HG03045 (cell line): ENCODE measurements around the gene SOHLH1.

Experiments
- ATAC-seq: cut with Tn5 transposase; IDR thresholded peaks from one replicate; pipeline ENCODE4 v1.9.1; 2021; ENCODE audit warnings: mild to moderate bottlenecking, moderate library complexity; ENCODE audit not compliant: unreplicated experiment

The SOHLH1 gene, protein sequence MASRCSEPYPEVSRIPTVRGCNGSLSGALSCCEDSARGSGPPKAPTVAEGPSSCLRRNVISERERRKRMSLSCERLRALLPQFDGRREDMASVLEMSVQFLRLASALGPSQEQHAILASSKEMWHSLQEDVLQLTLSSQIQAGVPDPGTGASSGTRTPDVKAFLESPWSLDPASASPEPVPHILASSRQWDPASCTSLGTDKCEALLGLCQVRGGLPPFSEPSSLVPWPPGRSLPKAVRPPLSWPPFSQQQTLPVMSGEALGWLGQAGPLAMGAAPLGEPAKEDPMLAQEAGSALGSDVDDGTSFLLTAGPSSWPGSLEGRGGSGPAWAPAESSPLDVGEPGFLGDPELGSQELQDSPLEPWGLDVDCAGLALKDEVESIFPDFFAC

GRCh38 chr9:135699440-135699839, at the start of gene SOHLH1:
TSS of gene SOHLH1 (minus strand) at chr9:135699481. CDS start at chr9:135699467, 14 bp downstream.
- no peak for ATAC-seq

- ATAC-seq: no peak
Observed at GRCh38 chr9:135748676-135749075, 49.4 kb upstream of the SOHLH1 start.

DNA sequence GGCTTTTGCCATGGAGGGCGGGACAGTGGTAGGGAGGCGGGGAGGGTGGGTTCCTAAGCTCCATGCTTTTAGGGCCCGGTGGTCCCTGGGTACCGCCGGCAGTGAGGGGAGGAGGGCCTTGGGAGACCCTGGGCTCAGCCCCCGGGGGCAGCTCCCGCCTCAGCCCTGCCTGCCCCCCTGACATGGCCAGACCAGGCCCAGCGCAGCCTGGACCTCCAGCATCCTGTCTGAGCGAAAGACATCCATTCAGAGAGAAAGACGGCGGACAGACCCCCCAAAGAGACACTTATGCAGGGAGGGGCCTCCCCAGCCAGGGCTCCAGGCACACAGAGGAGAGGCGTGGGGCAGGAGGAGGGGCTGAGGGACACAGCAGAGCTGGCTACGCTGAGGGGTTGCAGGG, 48.0 kb upstream of the SOHLH1 start:
- ATAC-seq: no peak

DNA sequence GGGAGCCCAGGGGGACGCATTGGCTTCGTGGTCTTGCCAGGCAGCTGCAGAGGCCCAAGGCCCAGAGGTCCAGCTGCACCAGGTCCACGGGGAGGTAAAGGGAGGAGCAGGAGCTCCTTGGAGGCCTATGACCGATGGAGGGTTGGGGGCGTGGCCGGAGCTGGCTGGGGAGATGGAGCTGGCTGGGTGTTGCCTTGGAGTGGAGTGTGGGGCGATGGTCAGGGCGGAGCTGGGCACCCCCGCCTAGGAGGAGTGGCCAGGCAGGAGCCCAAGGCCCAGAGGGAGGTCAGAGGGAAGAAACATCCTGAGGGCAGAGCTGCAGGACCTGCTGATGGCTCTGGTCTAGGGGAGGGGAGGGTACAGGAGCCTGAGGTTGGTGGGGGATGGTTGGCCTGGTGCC, 47.3 kb upstream of the SOHLH1 start:
- no peak for ATAC-seq

DNA sequence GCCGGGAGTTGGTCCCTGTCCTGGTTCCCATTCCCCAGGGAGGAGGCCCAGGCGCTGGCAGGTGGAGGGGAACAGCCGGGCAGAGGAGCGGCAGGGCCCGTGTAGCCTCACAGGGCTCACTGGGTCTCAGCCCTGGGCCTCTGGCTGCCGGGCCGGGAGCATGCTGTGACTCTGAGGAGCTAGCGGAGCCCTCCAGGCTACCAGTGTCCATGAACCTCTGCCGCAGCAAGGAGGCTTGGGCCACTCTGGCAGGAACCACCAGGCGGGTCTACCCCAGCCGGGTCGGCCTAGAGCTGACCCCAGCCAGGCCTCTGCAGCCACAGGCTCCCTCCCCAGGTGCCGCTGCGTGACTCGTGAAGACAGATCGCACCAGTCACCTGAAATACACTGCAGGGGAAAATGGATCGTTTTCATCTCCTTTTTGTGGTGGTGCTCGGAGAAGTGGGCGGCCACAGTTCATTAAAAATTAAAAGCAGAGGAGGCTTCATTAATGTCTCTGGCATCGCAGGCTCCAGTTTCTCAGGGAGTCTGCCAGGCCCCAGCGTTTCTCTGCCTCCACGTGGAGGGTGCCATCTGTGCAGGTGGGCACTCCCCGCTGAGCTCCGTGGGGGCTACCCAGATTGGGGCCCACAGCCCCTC, 46.5 kb upstream of the SOHLH1 start:
- no peak for ATAC-seq

DNA sequence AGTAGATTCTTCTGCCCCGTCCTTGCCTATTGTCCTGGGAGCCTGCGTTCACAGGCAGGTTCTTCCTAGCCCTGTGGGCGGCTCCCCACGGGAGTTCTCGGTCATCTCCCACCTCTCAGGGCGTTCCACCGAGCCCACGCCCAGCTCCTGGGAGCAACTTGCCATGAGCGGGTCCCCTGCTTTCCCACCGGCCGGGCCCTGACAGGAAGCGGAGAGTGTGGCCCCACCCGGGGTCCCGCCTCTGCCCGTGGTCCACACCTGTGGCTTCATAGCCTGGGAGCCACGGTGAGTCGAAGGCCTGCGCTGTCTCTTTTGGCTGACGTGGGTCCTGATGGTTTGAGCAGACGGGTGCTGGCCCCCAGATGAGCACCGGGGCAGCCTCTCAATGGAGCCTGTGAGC, 45.9 kb upstream of the SOHLH1 start:
- ATAC-seq: no peak

- no peak for ATAC-seq
Observed at GRCh38 chr9:135744333-135745070, 45.2 kb upstream of the SOHLH1 start.

GRCh38 chr9:135743546-135744332, 44.5 kb upstream of the SOHLH1 start:
- no peak for ATAC-seq

DNA sequence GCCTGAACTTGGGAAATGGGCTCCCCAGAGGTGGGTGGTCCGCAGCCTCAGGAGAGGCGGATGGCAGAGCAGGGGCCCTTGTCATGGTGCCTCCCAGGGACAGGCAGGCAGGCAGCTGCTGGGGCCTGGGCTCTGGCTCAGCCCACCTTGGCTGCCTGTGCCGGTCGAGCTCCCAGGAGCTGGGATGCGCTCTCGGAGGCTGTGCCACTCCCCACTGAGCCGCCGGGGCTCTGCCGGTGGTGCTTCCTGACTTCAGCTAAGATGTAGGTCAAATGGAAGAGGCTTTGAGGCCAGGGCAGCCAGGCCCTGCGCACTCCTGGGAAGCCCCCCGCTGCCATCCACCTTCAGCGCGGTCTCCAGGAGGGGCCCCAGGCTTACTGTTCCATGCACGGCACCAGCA, 43.7 kb upstream of the SOHLH1 start:
- no peak for ATAC-seq

DNA sequence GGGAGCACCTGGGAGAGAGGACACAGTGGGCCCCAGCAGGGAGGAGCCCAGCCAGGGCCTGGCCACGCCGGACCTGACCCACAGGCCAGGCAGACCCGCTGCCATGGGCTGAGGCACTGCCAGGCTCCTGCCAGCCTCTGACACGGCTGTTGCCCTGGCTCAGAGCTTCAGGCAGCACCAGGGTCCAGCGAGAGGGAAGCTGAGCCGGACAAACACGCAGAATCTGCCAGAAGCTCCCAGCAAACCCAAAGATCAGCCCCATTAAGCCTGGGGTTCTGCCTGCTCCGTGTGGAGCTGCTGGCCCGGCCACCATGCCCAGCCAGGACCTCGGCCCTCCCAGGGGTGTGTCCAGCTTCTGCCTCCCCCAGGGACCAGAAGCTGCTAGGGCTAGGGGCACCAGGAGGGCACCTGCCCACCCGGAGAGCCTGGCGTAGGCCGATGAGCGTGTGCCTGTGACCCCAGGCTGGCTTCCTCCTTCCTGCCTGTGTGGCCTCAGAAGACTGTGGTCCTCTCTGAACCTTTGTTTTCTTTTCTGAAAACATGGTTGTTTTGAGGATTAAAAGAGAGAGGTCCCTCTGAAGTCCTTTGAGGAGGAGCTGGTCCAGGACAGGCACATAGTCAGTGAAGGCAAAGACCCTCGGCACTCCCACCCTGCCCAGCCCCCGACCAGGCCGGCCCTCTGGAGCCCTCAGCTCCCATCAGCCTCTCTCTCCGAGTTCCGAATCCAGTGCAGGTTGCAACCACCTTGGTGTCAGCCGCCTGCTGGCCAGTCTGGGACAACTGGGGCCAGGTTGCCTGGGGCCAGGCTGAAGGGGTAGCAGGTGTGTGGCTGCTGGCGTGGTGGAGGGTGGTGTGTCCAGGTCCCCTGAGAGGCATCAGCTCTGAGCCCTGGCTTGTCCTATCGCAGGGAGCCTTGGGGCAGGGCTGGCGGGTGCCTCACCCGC, 42.3 kb upstream of the SOHLH1 start:
- no peak for ATAC-seq

DNA sequence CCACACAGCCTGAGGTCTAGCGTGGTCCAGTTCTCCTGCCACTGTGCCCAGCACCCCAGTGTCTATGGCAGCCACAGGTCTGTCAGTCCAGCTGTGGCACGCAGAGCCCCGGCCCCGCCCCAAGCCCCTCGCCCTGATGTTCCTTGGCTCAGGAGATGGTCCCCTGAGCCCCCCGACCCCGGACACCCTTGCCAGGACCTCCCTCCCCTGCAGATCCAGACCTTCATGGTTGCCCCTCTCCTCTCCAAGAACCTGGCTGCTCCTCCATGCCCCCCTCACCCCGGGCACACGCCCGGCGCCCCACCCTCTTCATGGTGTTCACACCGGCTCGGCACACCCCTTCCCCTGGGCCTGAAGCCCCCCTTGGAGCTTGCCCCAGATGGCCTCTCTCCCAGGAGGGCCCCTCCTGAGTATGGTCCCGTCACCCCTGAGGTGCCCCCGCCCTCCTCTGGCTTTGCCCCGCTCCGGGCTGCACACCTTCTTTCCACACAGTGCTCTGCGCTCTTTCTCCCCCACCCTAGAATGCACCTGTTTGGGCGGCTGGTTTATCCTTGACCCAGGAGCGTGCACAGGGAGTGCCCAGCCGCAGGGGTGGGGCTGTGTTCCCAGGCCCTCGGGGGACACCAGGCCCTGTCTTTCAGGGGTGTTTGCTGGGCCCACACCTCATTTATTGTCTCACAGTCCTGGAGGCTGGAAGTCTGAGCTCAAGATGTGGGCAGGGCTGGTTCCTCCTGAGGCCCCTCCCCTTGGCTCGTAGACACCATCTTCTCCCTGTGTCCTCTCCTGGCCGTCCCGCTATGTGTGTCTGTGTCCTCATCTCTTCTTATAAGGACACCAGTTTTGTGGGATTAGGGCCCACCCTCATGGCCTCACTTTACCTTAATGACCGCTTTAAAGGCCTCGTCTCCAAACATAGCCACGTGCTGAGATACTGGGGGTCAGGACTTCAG, 40.3 kb upstream of the SOHLH1 start:
- ATAC-seq: no peak

- ATAC-seq: no peak
Observed at GRCh38 chr9:135737840-135738521, 38.7 kb upstream of the SOHLH1 start.

DNA sequence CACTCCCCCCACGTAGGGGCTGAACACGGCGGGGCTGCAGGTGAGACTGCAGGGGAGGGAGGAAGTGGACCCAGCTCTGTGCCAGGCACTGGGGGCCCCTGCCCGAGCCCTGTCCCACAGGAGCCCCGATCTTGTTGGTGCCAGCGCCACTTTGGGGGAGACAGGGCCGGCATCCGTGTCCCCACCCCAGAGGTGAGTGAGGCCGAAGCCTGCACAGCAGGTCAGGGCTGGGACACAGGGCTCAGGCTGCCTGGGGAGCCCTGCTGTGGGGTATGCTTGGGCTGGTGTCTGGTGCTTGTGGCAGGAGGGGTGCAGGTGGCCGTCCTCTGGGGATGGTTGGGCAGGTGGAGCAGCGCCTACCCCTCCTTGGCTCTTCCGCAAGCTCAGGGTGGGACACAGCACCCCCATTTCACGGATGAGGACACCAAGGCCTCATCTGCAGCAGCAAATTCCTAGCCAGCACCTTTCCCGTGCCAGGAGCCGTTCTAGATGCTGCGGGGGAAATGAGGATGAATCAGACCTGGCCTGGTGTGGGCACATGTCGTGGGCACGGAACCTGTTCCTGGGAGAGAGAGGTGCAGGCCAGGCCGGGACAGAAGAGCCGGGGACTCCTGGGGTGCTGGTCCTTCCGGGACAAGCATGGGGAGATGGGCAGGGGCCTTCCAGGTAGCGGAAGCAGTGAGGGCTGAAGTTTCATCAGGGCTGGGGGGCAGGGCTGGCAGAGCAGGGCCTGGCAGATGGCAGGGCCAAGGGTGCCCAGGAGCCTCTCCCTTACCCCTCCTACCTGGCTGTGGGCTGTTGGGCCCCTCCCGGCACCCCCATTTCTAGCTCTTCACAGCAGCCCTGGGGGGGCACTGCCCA, 37.9 kb upstream of the SOHLH1 start:
- ATAC-seq: no peak

GRCh38 chr9:135736272-135736978, 37.1 kb upstream of the SOHLH1 start:
- ATAC-seq: no peak

DNA sequence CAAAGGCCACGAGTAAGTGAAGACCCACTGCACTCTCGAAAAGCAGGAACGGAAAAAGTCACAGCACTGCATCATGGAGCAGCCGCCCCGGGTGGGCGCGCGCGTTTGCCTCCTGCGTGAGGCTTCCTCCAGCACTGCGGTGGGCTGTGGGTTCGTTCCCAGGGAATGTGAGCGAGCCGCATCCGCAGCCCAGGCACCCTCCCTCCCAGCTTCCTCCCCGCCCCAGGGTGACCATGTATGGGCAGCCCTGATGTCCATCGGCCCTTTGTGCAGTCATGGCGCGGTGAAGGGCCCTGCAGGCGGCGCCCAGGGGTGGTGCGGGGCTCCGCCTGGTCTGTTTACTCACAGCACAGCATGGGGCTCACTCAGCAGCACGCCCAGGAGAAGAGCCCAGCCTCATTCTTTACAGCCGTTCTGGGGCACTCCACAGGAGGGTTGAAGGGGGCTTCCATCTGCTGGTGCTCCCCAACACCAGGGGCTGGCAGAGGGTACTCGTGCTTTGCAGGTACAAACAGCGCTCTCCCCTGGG, 35.4 kb upstream of the SOHLH1 start:
- no peak for ATAC-seq

DNA sequence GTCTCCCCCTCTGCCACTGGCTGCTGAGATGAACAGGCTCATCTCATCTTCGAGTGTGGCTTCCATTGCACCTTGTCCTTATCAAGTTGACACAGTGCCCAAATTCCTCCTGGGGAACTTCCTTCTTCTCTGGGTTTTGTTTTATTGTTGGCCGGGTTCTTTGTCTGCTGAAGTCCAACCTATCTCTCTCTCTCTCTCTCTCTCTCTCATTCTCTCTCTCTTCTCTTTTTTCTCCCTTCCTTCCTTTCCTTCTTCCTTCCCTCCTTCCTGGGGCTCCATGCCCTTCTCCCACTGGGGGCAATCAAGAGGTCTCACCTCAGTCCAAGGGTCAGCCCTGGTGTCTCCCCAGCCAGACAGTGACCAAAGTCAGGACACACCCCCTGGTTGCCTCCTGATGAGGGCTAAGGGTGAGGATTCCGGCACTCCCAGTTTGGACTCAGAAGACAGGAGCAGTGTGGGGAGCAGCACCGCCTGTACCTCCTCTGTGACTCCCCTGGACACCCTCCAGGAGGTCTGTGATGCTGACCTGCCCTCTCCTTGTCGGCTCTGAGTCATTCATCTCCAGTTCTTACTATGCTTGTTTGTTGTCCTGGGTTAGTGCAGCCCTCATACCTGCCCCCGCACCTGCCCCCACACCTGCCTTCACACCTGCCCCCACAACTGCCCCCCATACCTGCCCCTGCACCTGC, 33.4 kb upstream of the SOHLH1 start:
- ATAC-seq: no peak
